HL-60 (cell line): ENCODE measurements around the gene MAP2.

ENCODE experiments used
- CTCF ChIP-seq: IDR thresholded peaks from one replicate; pipeline ENCODE4 v1.5.1; 2011; ENCODE audit warnings: low read length, control low read depth, inconsistent platforms; ENCODE audit not compliant: insufficient read depth
- GABPA ChIP-seq: IDR thresholded peaks from 2 replicates; pipeline ENCODE4 v1.6.1; 2012; ENCODE audit warnings: low read depth

DNA sequence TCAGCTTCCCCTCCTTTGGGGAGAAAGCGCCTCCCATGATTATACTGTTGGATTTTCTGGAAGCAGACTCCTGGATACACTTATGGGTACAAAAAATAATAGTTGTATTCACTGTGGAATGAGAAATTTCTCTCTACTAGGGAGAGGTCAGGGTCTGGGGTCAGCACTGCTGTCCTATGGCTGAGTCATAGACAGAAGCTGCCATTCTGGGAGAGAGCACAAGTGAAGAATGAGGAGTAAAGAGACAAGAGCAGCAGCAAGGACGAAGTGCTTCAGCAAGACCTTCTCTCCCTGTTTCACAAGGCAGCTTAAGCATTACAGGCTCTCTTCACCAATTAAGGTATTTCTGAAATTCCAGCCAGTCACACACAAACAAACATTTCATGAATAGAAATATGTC, 337.7 kb downstream of the MAP2 start:
- TF ChIP-seq CTCF (no peak), GABPA (no peak)
